ENCODE results near the gene MIB2. TPM values are rescaled to one million over a fixed set of nuclear protein-coding genes. Genes with fewer than 3 reads are reported as not detected.
A peak's percentile ranks its signal among the peaks of the same experiment; 100 is the strongest.

MIB2 gene
- total and polyA plus RNA-seq, 4 experiments from 2014 or later: 12.7 to 114 (median 73.5) TPM

DNA sequence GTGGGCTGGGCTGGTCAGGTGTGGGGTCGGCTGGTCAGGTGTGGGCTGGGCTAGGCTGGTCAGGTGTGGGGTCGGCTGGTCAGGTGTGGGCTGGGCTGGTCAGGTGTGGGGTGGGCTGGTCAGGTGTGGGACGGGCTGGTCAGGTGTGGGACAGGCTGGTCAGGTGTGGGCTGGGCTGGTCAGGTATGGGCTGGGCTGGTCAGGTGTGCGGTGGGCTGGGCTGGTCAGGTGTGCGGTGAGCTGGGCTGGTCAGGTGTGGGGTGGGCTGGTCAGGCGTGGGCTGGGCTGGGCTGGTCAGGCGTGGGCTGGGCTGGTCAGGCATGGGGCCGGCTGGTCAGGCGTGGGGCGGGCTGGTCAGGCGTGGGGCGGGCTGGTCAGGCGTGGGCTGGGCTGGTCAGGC, 9.1 kb upstream of the MIB2 start:
- H3K36me3 Mint-ChIP-seq: no peaks in the 10 kb centered on the region
- POLR2A ChIA-PET (ENCODE audit: partially characterized antibody): interaction anchor here (1.3 to 2.2 kb wide), 2 partner anchors 9 to 23 kb away, joined by 6 to 18 read pairs; partner anchors contain the start of gene MIB2
- CTCF ChIA-PET (ENCODE audit: partially characterized antibody): no interaction called here
- no peaks in the 10 kb centered on the region for H3K9me3 ChIP-seq (ENCODE audit: control insufficient read depth in 1 of 2, low read length in 2 of 2)
- no peak overlapping the region for H3K4me3 ChIP-seq (ENCODE audit: low read length in 2 of 2)
- H3K27me3 Mint-ChIP-seq: no peaks in the 10 kb centered on the region
- H3K27ac Mint-ChIP-seq: no peak overlapping the region
- H3K4me3 Mint-ChIP-seq: no peak overlapping the region
- no peaks in the 10 kb centered on the region for H3K9me3 Mint-ChIP-seq
- H3K27me3 ChIP-seq (ENCODE audit: insufficient read depth, low read length): no peaks in the 10 kb centered on the region
- H3K36me3 ChIP-seq (ENCODE audit: insufficient read depth, low read length): no peaks in the 10 kb centered on the region
- no peak overlapping the region for H3K27ac ChIP-seq (ENCODE audit: low read depth, low read length)
- H3K4me1 ChIP-seq (ENCODE audit: insufficient read depth, low read length): peaks cover 13% of the 10 kb centered on the region
- peak in 1 of 5 donors; percentile 33 for DNase-seq
- H3K4me1 Mint-ChIP-seq: peaks cover 8 to 25% (median 13%) of the 10 kb centered on the region in 4 donors
- intact Hi-C loops (cut with micrococcal nuclease): no loop called here

DNA sequence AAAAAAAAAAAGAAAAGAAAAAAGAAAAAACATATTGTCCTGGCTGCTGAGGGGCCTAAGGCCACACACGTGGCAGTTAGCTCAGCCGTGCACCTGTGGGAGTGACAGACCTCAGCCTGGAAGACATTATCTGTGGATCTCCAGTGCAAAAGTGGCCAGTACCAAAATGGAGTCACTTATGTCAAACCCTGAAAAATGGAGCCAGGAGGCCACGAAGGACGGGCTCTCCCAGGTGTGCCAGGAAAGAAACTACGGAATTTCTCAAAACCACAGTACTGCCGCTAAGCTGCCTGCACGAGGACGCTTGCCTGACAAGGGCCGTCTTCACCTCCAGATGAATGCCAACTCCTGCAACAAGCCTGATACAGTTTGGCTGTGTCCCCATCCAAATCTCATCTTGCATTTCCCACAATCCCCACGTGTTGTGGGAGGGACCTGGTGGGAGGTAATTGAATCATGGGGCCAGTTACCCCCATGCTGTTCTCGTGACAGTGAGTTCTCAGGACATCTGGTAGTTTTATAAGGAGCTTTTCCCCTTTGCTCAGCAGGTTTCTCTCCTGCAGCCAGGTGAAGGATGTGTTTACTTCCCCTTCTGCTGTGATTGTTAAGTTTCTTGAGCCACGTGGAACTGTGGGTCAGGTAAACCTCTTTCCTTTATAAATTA, 5.3 kb upstream of the MIB2 start:
- Histone ChIP-seq H3K9me3 (ENCODE audit: control insufficient read depth in 1 of 2, low read length in 2 of 2) (no peaks in the 10 kb centered on the region), H3K27me3 (ENCODE audit: insufficient read depth, low read length) (no peaks in the 10 kb centered on the region), H3K4me3 (ENCODE audit: low read length in 2 of 2) (no peak overlapping the region), H3K4me1 (ENCODE audit: insufficient read depth, low read length) (peaks cover 29% of the 10 kb centered on the region), H3K36me3 (ENCODE audit: insufficient read depth, low read length) (no peaks in the 10 kb centered on the region), H3K27ac (ENCODE audit: low read depth, low read length) (no peak overlapping the region)
- Mint-ChIP-seq H3K27ac (no peak overlapping the region), H3K36me3 (peaks cover 0 to 9% of the 10 kb centered on the region in 2 donors), H3K9me3 (no peaks in the 10 kb centered on the region), H3K4me3 (peak overlapping the region in 1 of 8 donors; percentile 6), H3K4me1 (peaks cover 18 to 37% (median 31%) of the 10 kb centered on the region in 4 donors), H3K27me3 (no peaks in the 10 kb centered on the region)
- intact Hi-C loops (cut with micrococcal nuclease): no loop called here
- no peak for DNase-seq
- ChIA-PET POLR2A (ENCODE audit: partially characterized antibody) (no interaction called here), CTCF (ENCODE audit: partially characterized antibody) (no interaction called here)

DNA sequence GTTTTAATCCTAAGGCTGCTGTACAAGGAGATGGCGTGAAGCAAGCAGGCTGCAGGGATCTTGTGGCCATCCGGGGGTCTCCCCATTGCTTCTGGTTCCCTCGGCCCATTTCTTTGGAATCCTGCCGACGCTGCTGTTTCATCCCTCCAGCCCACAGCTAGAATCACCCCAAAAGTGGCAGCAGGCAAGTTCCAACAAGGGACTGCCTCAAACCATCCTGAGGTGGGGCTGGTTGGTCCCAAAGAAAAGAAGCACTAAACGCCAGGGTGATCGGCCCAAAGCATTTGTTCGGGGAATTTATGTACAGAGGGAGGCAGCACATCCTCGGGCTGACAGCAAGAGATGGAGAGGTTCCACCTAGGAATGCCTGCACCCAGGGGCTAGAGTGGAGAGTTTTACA, 4.5 kb upstream of the MIB2 start:
- Mint-ChIP-seq H3K27ac (peak overlapping the region in 3 of 7 donors; percentile 46 to 75 (median 64)), H3K27me3 (no peaks in the 10 kb centered on the region), H3K36me3 (peaks cover 0 to 10% of the 10 kb centered on the region in 2 donors), H3K4me3 (no peak overlapping the region), H3K4me1 (peaks cover 16 to 38% (median 32%) of the 10 kb centered on the region in 4 donors), H3K9me3 (no peaks in the 10 kb centered on the region)
- intact Hi-C loops (cut with micrococcal nuclease): no loop called here
- no peaks in the 10 kb centered on the region for H3K9me3 ChIP-seq (ENCODE audit: control insufficient read depth in 1 of 2, low read length in 2 of 2)
- peaks cover 29% of the 10 kb centered on the region for H3K4me1 ChIP-seq (ENCODE audit: insufficient read depth, low read length)
- no peak for DNase-seq
- CTCF ChIA-PET (ENCODE audit: partially characterized antibody): no interaction called here
- no peaks in the 10 kb centered on the region for H3K36me3 ChIP-seq (ENCODE audit: insufficient read depth, low read length)
- no peak overlapping the region for H3K4me3 ChIP-seq (ENCODE audit: low read length in 2 of 2)
- no peaks in the 10 kb centered on the region for H3K27me3 ChIP-seq (ENCODE audit: insufficient read depth, low read length)
- POLR2A ChIA-PET (ENCODE audit: partially characterized antibody): interaction anchor here (0.6 kb wide), 1 partner anchor 223 kb away, joined by 4 read pairs; no protein-coding TSS in a partner anchor
- no peak overlapping the region for H3K27ac ChIP-seq (ENCODE audit: low read depth, low read length)

DNA sequence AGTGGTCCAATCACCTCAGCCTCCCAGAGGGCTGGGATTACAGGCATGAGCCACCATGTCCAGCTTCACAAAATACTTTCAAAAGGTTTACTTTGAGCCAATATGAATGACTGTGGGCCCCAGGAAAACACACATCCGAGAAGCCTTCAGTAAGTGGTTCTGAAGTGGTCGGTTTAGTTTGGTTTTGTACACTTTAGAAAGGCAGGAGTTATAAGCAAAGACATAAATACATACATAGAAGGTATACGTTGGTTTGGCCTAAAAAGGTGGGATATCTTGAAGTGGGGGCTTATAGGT, 3.2 kb upstream of the MIB2 start:
- Mint-ChIP-seq H3K36me3 (peaks cover 0 to 12% of the 10 kb centered on the region in 2 donors), H3K4me1 (peaks cover 13 to 41% (median 29%) of the 10 kb centered on the region in 4 donors), H3K27ac (peak overlapping the region in 4 of 7 donors; percentile 15 to 85 (median 60)), H3K27me3 (no peaks in the 10 kb centered on the region), H3K9me3 (no peaks in the 10 kb centered on the region), H3K4me3 (peak overlapping the region in 3 of 8 donors; percentile 15 to 52 (median 28))
- DNase-seq: no peak
- H3K9me3 ChIP-seq (ENCODE audit: control insufficient read depth in 1 of 2, low read length in 2 of 2): no peaks in the 10 kb centered on the region
- ChIA-PET CTCF (ENCODE audit: partially characterized antibody) (no interaction called here), POLR2A (ENCODE audit: partially characterized antibody) (interaction anchor here (4.0 kb wide), 1 partner anchor 9 kb away, joined by 43 read pairs; the partner anchor contains the start of gene FNDC10)
- H3K27ac ChIP-seq (ENCODE audit: low read depth, low read length): no peak overlapping the region
- no peak overlapping the region for H3K4me3 ChIP-seq (ENCODE audit: low read length in 2 of 2)
- H3K27me3 ChIP-seq (ENCODE audit: insufficient read depth, low read length): no peaks in the 10 kb centered on the region
- peaks cover 33% of the 10 kb centered on the region for H3K4me1 ChIP-seq (ENCODE audit: insufficient read depth, low read length)
- H3K36me3 ChIP-seq (ENCODE audit: insufficient read depth, low read length): no peaks in the 10 kb centered on the region
- intact Hi-C loops (cut with micrococcal nuclease): no loop called here

DNA sequence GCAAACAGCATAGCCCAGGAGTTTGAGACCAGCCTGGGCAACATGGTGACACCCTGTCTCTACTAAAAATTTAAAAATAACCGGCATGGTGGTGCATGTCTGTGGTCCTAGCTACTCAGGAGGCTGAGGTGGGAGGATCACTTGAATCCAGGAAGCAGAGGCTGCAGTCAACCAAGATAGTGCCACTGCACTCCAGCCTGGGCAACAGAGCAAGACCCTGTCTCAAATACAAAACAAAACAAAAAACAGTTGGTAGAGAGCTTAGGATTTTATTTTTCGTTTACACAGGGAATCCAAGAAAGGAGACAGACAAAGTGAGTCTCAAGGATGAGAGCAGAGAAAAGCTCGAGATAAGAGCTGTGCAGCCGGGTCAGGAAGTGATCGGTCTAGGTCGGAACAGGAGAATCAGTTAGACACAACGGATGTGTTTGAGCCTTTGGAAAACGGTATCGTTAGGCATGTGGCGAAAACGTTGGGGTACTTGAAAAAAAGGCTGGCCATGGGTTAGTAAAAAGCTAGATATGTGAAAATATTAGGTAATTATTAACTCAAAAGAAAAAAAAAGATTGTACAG, 1.7 kb upstream of the MIB2 start:
- peak overlapping the region; percentile 73 to 89 for H3K4me3 ChIP-seq (ENCODE audit: low read length in 2 of 2)
- H3K27ac ChIP-seq (ENCODE audit: low read depth, low read length): peak overlapping the region; percentile 100
- H3K27ac Mint-ChIP-seq: peak overlapping the region; percentile 98 to 100 (median 99)
- peak overlapping the region; percentile 89 to 97 (median 94) for H3K4me3 Mint-ChIP-seq
- intact Hi-C loops (cut with micrococcal nuclease): loop anchor here (2.0 kb wide), 2 partner anchors 13 to 17 kb away; partner anchors contain the start of gene FNDC10
- no peaks in the 10 kb centered on the region for H3K27me3 Mint-ChIP-seq
- peaks cover 10 to 38% (median 26%) of the 10 kb centered on the region in 4 donors for H3K4me1 Mint-ChIP-seq
- H3K9me3 ChIP-seq (ENCODE audit: control insufficient read depth in 1 of 2, low read length in 2 of 2): no peaks in the 10 kb centered on the region
- H3K27me3 ChIP-seq (ENCODE audit: insufficient read depth, low read length): no peaks in the 10 kb centered on the region
- peaks cover 29% of the 10 kb centered on the region for H3K4me1 ChIP-seq (ENCODE audit: insufficient read depth, low read length)
- peak in 1 of 5 donors; percentile 21 for DNase-seq
- H3K36me3 ChIP-seq (ENCODE audit: insufficient read depth, low read length): no peaks in the 10 kb centered on the region
- CTCF ChIA-PET (ENCODE audit: partially characterized antibody): interaction anchor here (0.8 to 1.3 kb wide), 3 partner anchors 15 to 293 kb away, joined by 3 read pairs; partner anchors contain the start of gene AURKAIP1
- peaks cover 0 to 12% of the 10 kb centered on the region in 2 donors for H3K36me3 Mint-ChIP-seq
- POLR2A ChIA-PET (ENCODE audit: partially characterized antibody): interaction anchor here (0.5 to 6.8 kb wide), 13 partner anchors 11 to 953 kb away, joined by 3 to 152 read pairs (median 7); partner anchors contain the start of genes AURKAIP1, CCNL2, FNDC10 and MMP23B
- no peaks in the 10 kb centered on the region for H3K9me3 Mint-ChIP-seq

DNA sequence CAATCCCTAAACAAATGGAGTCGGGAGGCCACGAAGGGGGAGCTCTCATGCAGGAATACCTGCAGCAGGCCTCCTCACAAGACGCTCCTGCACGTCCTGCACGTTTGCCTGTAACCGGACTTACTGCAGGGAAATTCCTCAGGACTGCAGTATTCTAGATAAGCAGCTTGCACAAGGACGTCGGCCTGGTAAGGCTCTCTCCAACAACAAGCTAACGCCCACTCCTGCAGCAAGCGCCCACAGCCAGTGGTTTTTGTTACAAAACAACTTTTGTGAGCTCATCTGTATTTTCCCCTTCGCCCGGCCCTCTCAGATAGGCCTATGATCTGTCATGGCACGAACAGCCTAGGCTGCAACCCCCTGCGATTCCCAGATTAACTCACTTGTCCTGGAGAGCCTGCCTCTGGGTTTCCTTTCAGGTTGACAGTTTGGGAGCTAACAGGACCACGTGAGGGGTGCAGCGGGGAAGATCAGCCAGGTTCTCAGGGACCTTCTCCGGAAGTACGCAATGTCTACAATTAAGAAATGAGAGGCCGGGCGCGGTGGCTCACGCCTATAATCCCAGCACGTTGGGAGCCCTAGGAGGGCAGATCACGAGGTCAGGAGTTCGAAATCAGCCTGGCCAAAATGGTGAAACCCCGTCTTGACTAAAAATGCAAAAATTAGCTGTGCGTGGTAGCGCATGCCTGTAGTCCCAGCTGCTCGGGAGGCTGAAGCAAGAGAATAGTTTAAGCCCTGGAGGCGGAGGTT, 921 bp upstream of the MIB2 start:
- Mint-ChIP-seq H3K4me1 (peaks cover 10 to 38% (median 26%) of the 10 kb centered on the region in 4 donors), H3K4me3 (peak overlapping the region; percentile 89 to 97 (median 94)), H3K9me3 (no peaks in the 10 kb centered on the region), H3K27me3 (no peaks in the 10 kb centered on the region), H3K27ac (peak overlapping the region; percentile 98 to 100 (median 99)), H3K36me3 (peaks cover 0 to 12% of the 10 kb centered on the region in 2 donors)
- Histone ChIP-seq H3K4me3 (ENCODE audit: low read length in 2 of 2) (peak overlapping the region; percentile 73 to 89), H3K36me3 (ENCODE audit: insufficient read depth, low read length) (no peaks in the 10 kb centered on the region), H3K4me1 (ENCODE audit: insufficient read depth, low read length) (peaks cover 29% of the 10 kb centered on the region), H3K27me3 (ENCODE audit: insufficient read depth, low read length) (no peaks in the 10 kb centered on the region), H3K9me3 (ENCODE audit: control insufficient read depth in 1 of 2, low read length in 2 of 2) (no peaks in the 10 kb centered on the region), H3K27ac (ENCODE audit: low read depth, low read length) (peak overlapping the region; percentile 100)
- POLR2A ChIA-PET (ENCODE audit: partially characterized antibody): interaction anchor here (0.8 to 6.8 kb wide), 18 partner anchors 8 to 601 kb away, joined by 3 to 152 read pairs (median 6); partner anchors contain the start of genes ATAD3A, AURKAIP1, CCNL2 and FNDC10
- peak; percentile 58 to 89 (median 69) for DNase-seq
- CTCF ChIA-PET (ENCODE audit: partially characterized antibody): interaction anchor here (0.8 to 1.3 kb wide), 3 partner anchors 16 to 292 kb away, joined by 3 read pairs; partner anchors contain the start of gene AURKAIP1
- intact Hi-C loops (cut with micrococcal nuclease): loop anchor here (2.0 kb wide), 2 partner anchors 14 to 16 kb away; partner anchors contain the start of gene FNDC10
